B cell (primary cell): ENCODE data around the gene SLC2A1. TPM values are rescaled to one million over a fixed set of nuclear protein-coding genes. Genes with fewer than 3 reads are reported as not detected.

Experiments
- ATAC-seq: fragments of 200-7000 bp; cut with Tn5 transposase; one replicate; pipeline ENCODE4 v1.10.0; 2021; ENCODE audit warnings: low read depth, mild to moderate bottlenecking, moderate number of reproducible peaks, moderate library complexity
- CTCF ChIA-PET: fragments of 350-600 bp; sonication (Branson Sonifier 250); formaldehyde crosslinking; loops from one replicate; lab custom pipeline; 2021; ENCODE audit warnings: antibody characterized with exemption, inconsistent platforms; lab: Charles Lee
- POLR2A ChIA-PET: fragments of 350-600 bp; sonication (Branson Sonifier 250); formaldehyde crosslinking; loops from one replicate; lab custom pipeline; 2021; ENCODE audit warnings: antibody characterized with exemption; lab: Charles Lee
- DNase-seq: peaks from one replicate; pipeline ENCODE4 v3.0.0; 2013
- H2AFZ ChIP-seq: 2 replicates; pipeline ENCODE4 v1.6.1; 2012; ENCODE audit warnings: mild to moderate bottlenecking, low read depth, low read length; ENCODE audit not compliant: insufficient read depth, poor library complexity, severe bottlenecking
- H3K27ac ChIP-seq, 2 donors: 1 replicate in 1 of 2; 2 replicates in 1 of 2; pipeline ENCODE4 v1.5.1; 2012 to 2013; ENCODE audit warnings: low read length in 2 of 2, mild to moderate bottlenecking in 2 of 2, moderate library complexity in 1 of 2
- H3K27me3 ChIP-seq, 4 experiments: fragments of 200-600 bp in 1 of 4; sonication (generic) in 1 of 4; replicated peaks in 1 of 4; 1 replicate in 2 of 4; 2 replicates in 2 of 4; pipeline versions ENCODE4 v1.6.1 to v1.7.0; 2013 to 2016; ENCODE audit warnings: low read length in 3 of 4, mild to moderate bottlenecking in 2 of 4, mixed read lengths in 1 of 4, moderate library complexity in 1 of 4; ENCODE audit not compliant: insufficient read depth in 4 of 4, control insufficient read depth in 3 of 4; ENCODE audit errors: control extremely low read depth in 1 of 4
- H3K36me3 ChIP-seq, 2 experiments: replicated peaks in 1 of 2; 1 replicate in 1 of 2; 2 replicates in 1 of 2; pipeline versions ENCODE4 v1.6.1 to v1.7.1; 2013; ENCODE audit warnings: low read length in 1 of 2; ENCODE audit not compliant: insufficient read depth in 2 of 2, control insufficient read depth in 1 of 2; ENCODE audit errors: control extremely low read depth in 1 of 2, extremely low read depth in 1 of 2
- H3K4me1 ChIP-seq, 2 donors: fragments of 200-600 bp in 1 of 2; sonication (generic) in 1 of 2; 1 replicate in 1 of 2; 2 replicates in 1 of 2; pipeline versions ENCODE4 v1.5.1 to v1.6.1; 2013 to 2017; ENCODE audit warnings: low read length in 2 of 2; ENCODE audit not compliant: control insufficient read depth in 2 of 2, insufficient read depth in 2 of 2
- H3K4me2 ChIP-seq: replicated peaks from 2 replicates; pipeline ENCODE3; 2012; ENCODE audit warnings: mild to moderate bottlenecking, low read depth, low read length; ENCODE audit not compliant: poor library complexity, severe bottlenecking
- H3K4me3 ChIP-seq, 5 experiments: fragments of 200-600 bp in 1 of 5; sonication (generic) in 1 of 5; 1 replicate in 3 of 5; 2 replicates in 2 of 5; pipeline versions ENCODE4 v1.5.1 to v1.7.0; 2011 to 2016; ENCODE audit warnings: low read length in 4 of 5, mild to moderate bottlenecking in 4 of 5, low read depth in 2 of 5, control low read depth in 1 of 5, moderate library complexity in 1 of 5; ENCODE audit not compliant: insufficient read depth in 1 of 5; ENCODE audit errors: control extremely low read depth in 1 of 5, extremely low read depth in 1 of 5
- H3K79me2 ChIP-seq: fragments of 200-600 bp; sonication (generic); one replicate; pipeline ENCODE4 v1.6.0; 2016; ENCODE audit warnings: low read length; ENCODE audit not compliant: control insufficient read depth, insufficient read depth
- H3K9ac ChIP-seq: fragments of 200-600 bp; sonication (generic); 2 replicates; pipeline ENCODE4 v1.6.1; 2017; ENCODE audit warnings: mild to moderate bottlenecking, low read length, moderate library complexity
- H3K9me3 ChIP-seq, 3 donors: one replicate each; pipeline versions ENCODE4 v1.6.1 to v1.7.1; 2013; ENCODE audit warnings: low read length in 2 of 3; ENCODE audit not compliant: control insufficient read depth in 2 of 3, insufficient read depth in 1 of 3; ENCODE audit errors: control extremely low read depth in 1 of 3
- H4K20me1 ChIP-seq: 2 replicates; pipeline ENCODE4 v1.6.0; 2012; ENCODE audit warnings: mild to moderate bottlenecking, low read length; ENCODE audit not compliant: insufficient read depth, control insufficient read depth, poor library complexity, severe bottlenecking
- H3K27ac Mint-ChIP-seq: one replicate; pipeline ENCODE4 v1.8.0; 2021; ENCODE audit warnings: mixed read lengths
- H3K27me3 Mint-ChIP-seq: one replicate; pipeline ENCODE4 v1.8.0; 2021; ENCODE audit warnings: mixed read lengths
- H3K4me1 Mint-ChIP-seq: one replicate; pipeline ENCODE4 v1.8.0; 2021; ENCODE audit warnings: mixed read lengths
- H3K4me3 Mint-ChIP-seq: one replicate; pipeline ENCODE4 v1.8.0; 2021; ENCODE audit warnings: mixed read lengths
- H3K9me3 Mint-ChIP-seq: one replicate; pipeline ENCODE4 v1.8.0; 2022; ENCODE audit warnings: mixed read lengths; ENCODE audit not compliant: insufficient read depth
- EZH2 ChIP-seq: IDR thresholded peaks from 2 replicates; pipeline ENCODE4 v1.6.1; 2012; ENCODE audit warnings: borderline replicate concordance, low read depth, mild to moderate bottlenecking, moderate library complexity, low read length; ENCODE audit not compliant: insufficient read depth, poor library complexity, severe bottlenecking
- WGBS: methylation state at CpG from one replicate; pipeline ENCODE4 v1.1.5; 2013; ENCODE audit warnings: missing lambda C conversion rate; ENCODE audit not compliant: insufficient coverage; 5-methylcytosine and 5-hydroxymethylcytosine counted together
- intact Hi-C: fragments of 100-400 bp; cut with micrococcal nuclease; formaldehyde crosslinking; loops from one replicate; pipeline ENCODE4 v1.10.0; 2022
- polyA plus RNA-seq: library from polyadenylated mRNA; depleted of rRNA; stranded (reverse); fragments of >200 nt; gene quantifications from 2 replicates; pipeline ENCODE4 v1.2.3, GENCODE V29; 2012
- total RNA-seq, 2 donors: library from RNA; stranded (reverse); fragments of 120-200 nt in 1 of 2; gene quantifications; 1 replicate in 1 of 2; 2 replicates in 1 of 2; pipeline versions ENCODE4 v1.2.3 to v1.2.4, GENCODE V29; 2013 to 2022
- TF ChIP-seq, protein P1 (sequence below): fragments of 200-600 bp; IDR thresholded peaks from one replicate; pipeline ENCODE4 v1.8.0; 2022; ENCODE audit warnings: antibody characterized with exemption, mild to moderate bottlenecking

The SLC2A1 gene
- total and polyA plus RNA-seq, 2 donors (not counting 1 experiment from before 2014, with no cell fraction given): 223 to 240 TPM

DNA sequence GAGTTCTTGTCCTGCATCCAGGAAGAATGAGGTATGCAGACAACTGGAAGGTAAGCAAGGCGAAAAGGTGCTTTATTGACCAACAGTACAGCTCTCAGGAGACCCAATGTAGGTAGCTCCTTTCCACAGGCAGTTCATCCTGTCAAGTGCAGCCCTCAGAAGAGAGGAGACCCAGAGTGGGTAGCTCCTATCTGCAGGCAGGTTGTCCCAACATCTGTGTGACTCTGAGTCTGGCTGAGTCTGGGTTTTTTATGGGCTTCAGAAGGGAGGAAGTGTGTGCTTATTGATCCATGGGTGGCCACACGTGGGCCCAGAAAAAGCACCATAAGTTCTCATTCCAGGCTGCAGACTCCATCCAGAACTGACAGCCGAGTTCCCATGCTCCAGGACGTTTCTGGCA lies 78.3 kb downstream of the SLC2A1 start:
- 87% methylated on average over 4 of the region's 4 CpGs for WGBS

DNA sequence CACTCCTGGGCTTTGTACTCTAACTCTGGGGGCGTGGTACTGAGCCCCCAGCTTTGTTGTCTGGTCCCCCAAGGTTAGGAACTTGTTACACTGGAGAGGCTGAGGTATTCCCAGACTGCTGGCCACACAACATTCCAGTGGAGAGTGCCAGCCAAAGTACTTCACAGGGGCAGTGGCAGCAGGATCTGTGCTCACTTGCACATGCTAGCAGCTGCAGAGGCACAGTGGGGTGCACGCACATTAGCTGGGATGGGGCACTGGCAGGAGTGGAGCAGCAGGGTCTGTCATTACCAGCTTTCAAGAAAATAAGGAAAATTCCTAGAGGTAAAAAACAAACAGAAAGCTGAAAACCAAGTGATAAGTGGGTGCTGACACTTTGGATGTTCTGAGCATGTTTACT lies 81.3 kb downstream of the SLC2A1 start:
- intact Hi-C loops: no loop called here
- peaks cover 6 to 23% (median 14%) of the 10 kb centered on the region in 3 donors for H3K9me3 ChIP-seq
- CTCF ChIA-PET: interaction anchor here (0.5 to 1.5 kb wide), 2 partner anchors 196 to 244 kb away, joined by 3 to 5 read pairs; no protein-coding TSS in a partner anchor
- H3K9ac ChIP-seq: no peak overlapping the region
- WGBS: 38% methylated on average over 2 of the region's 2 CpGs
- Mint-ChIP-seq H3K27me3 (peaks cover 4% of the 10 kb centered on the region), H3K9me3 (no peaks in the 10 kb centered on the region), H3K4me3 (no peak overlapping the region), H3K4me1 (no peaks in the 10 kb centered on the region), H3K27ac (no peak overlapping the region)
- ATAC-seq (no peak), DNase-seq (no peak)
- no peak overlapping the region for H3K4me3 ChIP-seq
- no peak overlapping the region for H3K4me2 ChIP-seq
- no peaks in the 10 kb centered on the region for H3K4me1 ChIP-seq
- POLR2A ChIA-PET: no interaction called here
- no peak overlapping the region for H3K27ac ChIP-seq
- peaks cover 0 to 15% (median 1%) of the 10 kb centered on the region in 4 experiments for H3K27me3 ChIP-seq
- H3K36me3 ChIP-seq: no peaks in the 10 kb centered on the region
- TF ChIP-seq EZH2: no peak
- TF ChIP-seq, protein P1, sequence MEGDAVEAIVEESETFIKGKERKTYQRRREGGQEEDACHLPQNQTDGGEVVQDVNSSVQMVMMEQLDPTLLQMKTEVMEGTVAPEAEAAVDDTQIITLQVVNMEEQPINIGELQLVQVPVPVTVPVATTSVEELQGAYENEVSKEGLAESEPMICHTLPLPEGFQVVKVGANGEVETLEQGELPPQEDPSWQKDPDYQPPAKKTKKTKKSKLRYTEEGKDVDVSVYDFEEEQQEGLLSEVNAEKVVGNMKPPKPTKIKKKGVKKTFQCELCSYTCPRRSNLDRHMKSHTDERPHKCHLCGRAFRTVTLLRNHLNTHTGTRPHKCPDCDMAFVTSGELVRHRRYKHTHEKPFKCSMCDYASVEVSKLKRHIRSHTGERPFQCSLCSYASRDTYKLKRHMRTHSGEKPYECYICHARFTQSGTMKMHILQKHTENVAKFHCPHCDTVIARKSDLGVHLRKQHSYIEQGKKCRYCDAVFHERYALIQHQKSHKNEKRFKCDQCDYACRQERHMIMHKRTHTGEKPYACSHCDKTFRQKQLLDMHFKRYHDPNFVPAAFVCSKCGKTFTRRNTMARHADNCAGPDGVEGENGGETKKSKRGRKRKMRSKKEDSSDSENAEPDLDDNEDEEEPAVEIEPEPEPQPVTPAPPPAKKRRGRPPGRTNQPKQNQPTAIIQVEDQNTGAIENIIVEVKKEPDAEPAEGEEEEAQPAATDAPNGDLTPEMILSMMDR: no peak
- no peak overlapping the region for H2AFZ ChIP-seq
- H4K20me1 ChIP-seq: no peaks in the 10 kb centered on the region
- H3K79me2 ChIP-seq: no peaks in the 10 kb centered on the region

More for the DNA sequence above, 78.3 kb downstream of the SLC2A1 start:
- Histone ChIP-seq H3K9ac (no peak overlapping the region), H3K9me3 (peaks cover 3 to 20% (median 11%) of the 10 kb centered on the region in 3 donors), H3K27ac (no peak overlapping the region), H3K4me1 (no peaks in the 10 kb centered on the region), H2AFZ (no peak overlapping the region), H3K4me2 (no peak overlapping the region), H3K79me2 (no peaks in the 10 kb centered on the region), H4K20me1 (no peaks in the 10 kb centered on the region), H3K27me3 (peaks cover 0 to 15% (median 1%) of the 10 kb centered on the region in 4 experiments), H3K4me3 (no peak overlapping the region), H3K36me3 (no peaks in the 10 kb centered on the region)
- ChIA-PET POLR2A (no interaction called here), CTCF (no interaction called here)
- intact Hi-C loops: no loop called here
- Mint-ChIP-seq H3K27ac (no peak overlapping the region), H3K4me3 (no peak overlapping the region), H3K4me1 (no peaks in the 10 kb centered on the region), H3K27me3 (peaks cover 11% of the 10 kb centered on the region), H3K9me3 (no peaks in the 10 kb centered on the region)
- DNase-seq: no peak
- ATAC-seq: no peak
- TF ChIP-seq EZH2: no peak
